NCI-H187 treated with DMSO at 0.1 percent for 48 hours (cell line): ENCODE results near the gene NRIP1.
"Not testable (repeated sequence)": the region's sequence is repeated elsewhere in the genome, so short reads cannot be mapped to it uniquely, and the experiment has no call there.

ENCODE experiments used
- DNase-seq: peaks from one replicate; lab custom pipeline; 2025; lab: John Stamatoyannopoulos, UW

NRIP1 gene

GRCh38 chr21:15037900-15038293 lies 26.9 kb downstream of the NRIP1 start:
- no peak for DNase-seq

- DNase-seq, result no peak
These were observed 27.5 kb downstream of the NRIP1 start for GRCh38 chr21:15037095-15037899.

- DNase-seq, result no peak
These were observed 28.6 kb downstream of the NRIP1 start for GRCh38 chr21:15036189-15036588.

- DNase-seq, result no peak
These were observed 30.5 kb downstream of the NRIP1 start for GRCh38 chr21:15034126-15034853.

GRCh38 chr21:15031790-15032357 lies 32.9 kb downstream of the NRIP1 start:
- DNase-seq, result no peak

GRCh38 chr21:15031362-15031761 lies 33.4 kb downstream of the NRIP1 start:
- DNase-seq, result not testable (repeated sequence)

- DNase-seq, result not testable (repeated sequence)
These were observed 33.9 kb downstream of the NRIP1 start for GRCh38 chr21:15030861-15031260.

- no peak for DNase-seq
These were observed 35.7 kb downstream of the NRIP1 start for GRCh38 chr21:15029077-15029476.

GRCh38 chr21:15028186-15028585 lies 36.6 kb downstream of the NRIP1 start:
- DNase-seq, result no peak

- no peak for DNase-seq
These were observed 37.7 kb downstream of the NRIP1 start for GRCh38 chr21:15027056-15027455.

GRCh38 chr21:15026370-15026769 lies 38.4 kb downstream of the NRIP1 start:
- DNase-seq, result no peak

GRCh38 chr21:15023776-15024175 lies 41.0 kb downstream of the NRIP1 start:
- no peak for DNase-seq

GRCh38 chr21:15022608-15023261 lies 42.1 kb downstream of the NRIP1 start:
- DNase-seq, result no peak

- DNase-seq, result no peak
These were observed 44.0 kb downstream of the NRIP1 start for GRCh38 chr21:15020797-15021196.

GRCh38 chr21:15018382-15018781 lies 46.4 kb downstream of the NRIP1 start:
- DNase-seq, result no peak

GRCh38 chr21:15015622-15016471 lies 49.0 kb downstream of the NRIP1 start:
- DNase-seq, result no peak

GRCh38 chr21:15014221-15014620 lies 50.6 kb downstream of the NRIP1 start:
- DNase-seq, result no peak

GRCh38 chr21:15011967-15012366 lies 52.8 kb downstream of the NRIP1 start:
- DNase-seq, result no peak

GRCh38 chr21:15010645-15011044 lies 54.2 kb downstream of the NRIP1 start:
- DNase-seq, result no peak

- DNase-seq, result no peak
These were observed 54.9 kb downstream of the NRIP1 start for GRCh38 chr21:15009837-15010363.

GRCh38 chr21:15007716-15008296 lies 57.0 kb downstream of the NRIP1 start:
- no peak for DNase-seq
